ENCODE measurements around the gene IL17A.

GRCh38 chr6:52180787-52181558 lies 5.2 kb upstream of the IL17A start:
- TF ChIP-seq CTCF (IDR thresholded peaks at IDR 0.05) = no peak
- TF ChIP-seq POLR2A (IDR thresholded peaks at IDR 0.05) = no peak
